HG03025 (cell line): ENCODE measurements around the gene ZNF562.
"Not testable (repeated sequence)": the region's sequence is repeated elsewhere in the genome, so short reads cannot be mapped to it uniquely, and the experiment has no call there.

Experiments used
- ATAC-seq: cut with Tn5 transposase; IDR thresholded peaks from one replicate; pipeline ENCODE4 v1.9.1; 2021; ENCODE audit warnings: mild to moderate bottlenecking, moderate library complexity; ENCODE audit not compliant: unreplicated experiment, low FRiP score

ZNF562 gene

DNA sequence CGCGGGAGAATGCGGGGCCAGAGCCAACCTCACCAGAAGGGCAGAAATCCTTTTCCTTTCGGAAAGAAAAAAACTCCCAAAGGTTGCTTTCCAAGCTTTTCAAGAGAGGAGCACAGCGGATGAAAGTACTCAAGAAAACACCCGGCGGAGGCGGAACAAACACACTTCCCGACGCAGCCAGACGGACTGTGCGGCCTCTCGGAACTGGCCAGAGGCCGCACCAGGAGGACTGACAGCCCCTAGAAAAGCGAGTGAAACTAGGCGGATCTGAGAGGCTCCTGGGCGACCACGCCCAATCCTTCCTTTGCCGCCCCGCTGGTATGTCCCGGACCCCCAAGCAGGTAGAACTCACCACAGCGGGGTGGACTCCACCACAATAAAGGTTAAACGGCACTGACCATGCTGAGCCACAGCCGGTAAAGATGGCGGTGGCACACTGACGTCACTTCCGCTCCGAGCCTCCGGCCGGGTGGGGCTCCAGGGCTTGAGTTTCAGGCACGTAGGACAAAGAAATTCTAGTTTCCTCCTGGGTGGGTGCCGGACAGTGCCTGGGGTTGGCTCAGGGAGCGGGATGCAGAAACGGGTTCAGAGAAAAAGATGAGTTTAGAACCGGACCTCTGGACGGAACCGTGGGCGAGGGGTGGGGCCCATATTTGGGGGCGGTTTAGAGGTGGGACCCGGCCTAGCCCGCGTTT, at the start of gene ZNF562:
Gene ZNF562 (minus strand): TSS at position 438 of the 695 bp plus-strand sequence. CDS start 14,356 bp downstream, outside the sequence.
- ATAC-seq, result peak; percentile 82

DNA sequence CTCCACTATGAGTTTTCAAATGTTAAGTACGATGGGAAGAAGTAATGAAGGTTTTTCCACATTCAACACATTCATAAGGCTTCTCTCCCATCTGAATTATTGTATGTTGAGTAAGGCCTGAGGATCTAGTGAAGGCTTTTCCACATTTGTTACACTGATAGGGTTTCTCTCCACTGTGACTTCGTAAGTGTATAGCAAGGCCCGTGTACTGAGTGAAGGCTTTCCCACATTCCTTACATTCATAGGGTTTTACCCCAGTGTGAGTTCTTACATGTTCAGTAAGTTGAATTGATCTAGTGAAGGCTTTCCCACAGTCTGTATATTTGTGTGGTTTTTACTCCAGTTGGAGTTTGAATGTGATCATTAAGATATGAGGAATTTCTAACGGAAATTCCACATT, 49.3 kb upstream of the ZNF562 start:
- no peak for ATAC-seq

DNA sequence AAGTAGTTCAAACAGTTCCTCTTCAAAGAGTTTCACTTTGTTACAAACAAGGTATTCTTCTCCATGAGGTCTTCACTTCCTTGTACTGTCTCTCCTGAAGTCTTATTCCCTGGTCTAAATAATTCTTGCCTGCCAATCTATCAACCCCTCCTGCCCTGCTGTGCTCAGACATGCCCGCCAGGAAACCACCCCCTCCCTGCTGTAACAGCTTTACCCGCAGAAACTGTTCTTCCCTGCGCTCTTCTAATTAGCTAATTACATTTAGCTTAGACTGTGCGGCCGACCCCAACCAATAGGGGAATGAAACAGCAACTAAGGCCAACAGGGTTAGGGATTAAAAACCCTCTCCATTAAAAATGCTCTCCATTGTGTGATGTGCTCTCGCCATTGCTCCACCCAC, 47.0 kb upstream of the ZNF562 start:
- ATAC-seq, result no peak

DNA sequence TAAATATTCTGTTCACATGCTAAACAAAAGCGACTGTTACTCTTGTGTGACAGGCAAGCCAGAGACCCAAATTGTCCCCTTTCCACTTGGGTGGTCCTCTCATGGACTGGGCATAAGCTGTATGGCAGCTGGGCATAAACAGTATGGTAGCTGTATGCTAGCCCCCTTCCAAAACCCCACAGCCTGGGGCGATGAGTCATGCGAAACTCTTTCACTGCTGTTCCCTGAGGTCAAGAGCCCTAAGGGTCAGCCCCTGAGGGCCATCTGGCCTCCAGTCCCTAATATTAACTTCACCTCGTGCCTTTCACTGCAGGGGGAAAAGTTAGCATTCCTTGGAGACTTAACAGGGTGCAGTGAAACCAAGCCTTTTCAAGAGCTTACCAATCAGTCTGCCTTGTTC, 45.6 kb upstream of the ZNF562 start:
- no peak for ATAC-seq

DNA sequence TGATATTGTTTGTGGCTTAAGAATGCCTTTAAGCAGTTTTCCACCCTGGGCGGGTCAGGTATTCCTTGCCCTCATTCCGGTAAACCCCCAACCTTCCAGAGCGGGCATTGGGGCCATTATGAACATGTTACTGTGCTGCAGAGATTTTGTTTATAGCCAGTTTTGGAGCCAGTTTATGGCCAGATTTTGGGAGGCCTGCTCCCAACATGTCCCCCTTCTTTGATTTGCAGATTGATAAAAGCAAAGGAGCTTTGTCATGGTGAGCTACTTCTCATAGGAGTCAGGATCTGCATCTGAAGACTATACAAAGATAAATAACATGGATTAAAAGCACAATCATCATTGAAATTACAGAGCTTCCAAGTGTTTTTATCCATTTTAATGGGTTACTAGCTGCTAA, 36.9 kb upstream of the ZNF562 start:
- no peak for ATAC-seq

DNA sequence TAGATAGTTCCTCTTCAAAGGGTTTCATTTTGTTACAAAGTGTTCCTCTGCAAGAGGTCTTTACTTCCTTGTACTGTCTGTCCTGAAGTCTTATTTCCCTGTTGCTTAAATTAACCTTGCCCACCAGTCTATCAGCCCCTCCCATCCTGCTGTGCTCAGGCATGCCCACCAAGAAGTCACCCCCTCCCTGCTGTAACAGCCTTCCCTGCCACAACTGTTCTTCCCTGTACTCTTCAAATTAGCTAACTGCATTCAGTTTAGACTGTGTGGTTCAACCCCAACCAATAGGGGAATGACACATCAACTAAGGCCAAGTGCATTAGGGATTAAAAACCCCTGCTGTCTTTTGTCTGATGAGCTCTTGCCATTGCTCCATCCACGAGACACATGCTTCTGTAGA, 34.4 kb upstream of the ZNF562 start:
- no peak for ATAC-seq

DNA sequence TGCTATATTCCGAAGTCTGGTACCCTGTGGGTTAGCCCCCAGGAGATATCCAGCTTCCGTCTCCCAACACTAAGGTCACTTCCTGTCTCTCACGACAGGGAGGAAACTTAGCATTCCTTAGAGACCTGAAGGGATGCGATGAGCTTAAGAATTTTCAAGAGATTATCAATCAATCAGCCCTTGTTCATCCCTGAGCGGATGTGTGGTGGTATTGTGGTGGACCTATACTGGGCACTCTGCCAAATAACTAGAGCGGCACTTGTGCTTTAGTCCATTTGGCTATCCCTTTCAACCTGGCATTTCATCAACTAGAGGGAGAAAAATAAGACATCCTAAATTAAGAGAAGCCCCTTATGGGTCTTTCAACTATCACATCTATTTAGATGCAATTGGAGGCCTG, 30.9 kb upstream of the ZNF562 start:
- no peak for ATAC-seq

DNA sequence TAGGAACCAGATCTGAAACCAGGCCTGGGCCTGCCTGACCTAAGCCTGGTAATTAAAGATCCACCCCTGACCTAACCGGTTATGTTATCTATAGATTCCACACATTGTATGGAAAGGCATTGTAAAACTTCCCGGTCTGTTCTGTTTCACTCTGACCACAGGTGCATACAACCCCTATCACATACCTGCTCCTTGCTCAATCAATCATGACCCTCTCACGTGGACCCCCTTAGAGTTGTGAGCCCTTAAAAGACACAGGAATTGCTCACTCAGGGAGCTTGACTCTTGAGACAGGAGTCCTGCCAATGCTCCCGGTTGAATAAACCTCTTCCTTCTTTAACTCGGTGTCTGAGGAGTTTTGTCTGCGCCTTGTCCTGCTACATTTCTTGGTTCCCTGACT, 27.3 kb upstream of the ZNF562 start:
- ATAC-seq, result no peak

DNA sequence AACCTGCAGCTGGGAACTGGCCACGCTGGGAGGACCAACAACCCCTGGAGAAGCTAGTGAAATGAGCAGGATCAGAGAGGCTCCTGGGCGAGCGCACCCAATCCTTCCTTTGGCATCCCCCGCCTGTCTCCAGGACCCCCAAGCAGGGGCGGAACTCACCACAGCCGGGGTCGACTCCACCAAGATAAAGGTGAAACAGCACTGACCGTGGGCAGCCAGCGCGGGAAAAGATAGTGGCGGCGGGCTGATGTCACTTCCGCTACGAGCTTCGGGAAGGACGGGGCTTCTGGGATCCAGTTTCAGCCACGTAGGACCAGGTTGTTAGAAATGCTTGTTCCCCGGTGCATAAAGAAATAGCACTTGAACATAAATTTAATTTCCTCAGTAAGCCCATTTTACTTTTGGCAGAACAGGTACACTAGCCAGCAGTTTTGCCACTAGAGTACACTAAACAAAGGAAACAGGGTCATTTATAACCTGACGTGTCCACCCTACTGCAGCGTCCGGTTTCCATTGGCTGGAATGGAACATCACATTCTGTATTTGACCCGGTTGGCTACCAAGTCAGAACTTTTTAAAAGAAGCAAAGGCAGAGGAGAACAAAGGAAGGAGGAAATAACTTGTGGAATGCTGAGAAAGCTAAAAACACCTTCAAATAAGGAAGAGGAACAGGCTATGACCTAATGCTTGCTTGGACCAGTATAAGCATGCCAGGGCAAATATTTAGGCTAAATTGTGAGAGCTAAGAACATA, 25.5 kb upstream of the ZNF562 start:
- ATAC-seq, result no peak

DNA sequence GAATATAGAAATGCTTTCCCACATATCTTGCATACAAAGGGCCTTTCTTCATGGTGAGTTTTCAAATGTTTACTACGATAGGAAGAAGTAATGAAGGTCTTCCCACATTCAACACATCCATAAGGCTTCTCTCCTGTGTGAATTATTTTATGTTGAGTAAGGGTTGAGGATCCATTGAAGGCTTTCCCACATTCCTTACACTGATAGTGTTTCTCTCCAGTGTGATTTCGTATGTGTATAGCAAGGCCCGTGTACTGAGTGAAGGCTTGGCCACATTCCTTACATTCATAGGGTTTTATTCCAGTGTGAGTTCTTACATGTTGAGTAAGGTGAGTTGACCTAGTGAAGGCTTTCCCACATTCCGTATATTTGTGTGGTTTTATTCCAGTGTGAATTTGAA, 15.4 kb upstream of the ZNF562 start:
- ATAC-seq, result not testable (repeated sequence)

DNA sequence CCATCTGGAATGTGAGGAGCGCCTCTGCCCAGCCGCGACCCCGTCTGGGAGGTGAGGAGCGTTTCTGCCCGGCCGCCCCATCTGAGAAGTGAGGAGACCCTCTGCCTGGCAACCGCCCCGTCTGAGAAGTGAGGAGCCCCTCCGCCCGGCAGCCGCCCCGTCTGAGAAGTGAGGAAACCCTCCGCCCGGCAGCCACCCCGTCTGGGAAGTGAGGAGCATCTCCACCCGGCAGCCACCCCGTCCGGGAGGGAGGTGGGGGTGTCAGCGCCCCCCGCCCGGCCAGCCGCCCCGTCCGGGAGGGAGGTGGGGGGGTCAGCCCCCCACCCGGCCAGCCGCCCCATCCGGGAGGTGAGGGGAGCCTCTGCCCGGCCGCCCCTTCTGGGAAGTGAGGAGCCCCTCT, 5.1 kb upstream of the ZNF562 start:
- ATAC-seq, result not testable (repeated sequence)

DNA sequence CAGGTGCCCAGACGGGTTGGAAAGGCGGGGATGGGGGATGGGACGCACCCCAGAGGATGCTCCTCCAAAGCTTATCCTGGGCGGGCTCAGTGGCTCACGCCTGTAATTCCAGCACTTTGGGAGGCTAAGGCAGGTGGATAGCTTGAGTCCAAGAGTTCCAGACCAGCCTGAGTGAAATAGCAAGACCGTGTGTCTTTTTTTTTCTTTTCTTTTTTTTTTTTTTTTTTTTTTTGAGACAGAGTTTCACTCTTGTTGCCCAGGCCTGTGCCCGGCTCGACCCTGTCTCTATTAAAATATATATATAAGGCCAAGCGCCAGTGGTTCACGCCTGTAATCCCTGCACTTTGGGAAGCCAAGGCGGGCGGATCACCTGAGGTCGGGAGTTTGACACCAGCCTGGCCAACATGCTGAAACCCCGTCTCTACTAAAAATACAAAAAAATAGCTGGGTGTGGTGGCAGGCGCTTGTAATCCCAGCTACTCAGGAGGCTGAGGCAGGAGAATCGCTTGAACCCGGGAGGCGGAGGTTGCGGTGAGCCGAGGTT, 530 bp upstream of the ZNF562 start:
- not testable (repeated sequence) for ATAC-seq

DNA sequence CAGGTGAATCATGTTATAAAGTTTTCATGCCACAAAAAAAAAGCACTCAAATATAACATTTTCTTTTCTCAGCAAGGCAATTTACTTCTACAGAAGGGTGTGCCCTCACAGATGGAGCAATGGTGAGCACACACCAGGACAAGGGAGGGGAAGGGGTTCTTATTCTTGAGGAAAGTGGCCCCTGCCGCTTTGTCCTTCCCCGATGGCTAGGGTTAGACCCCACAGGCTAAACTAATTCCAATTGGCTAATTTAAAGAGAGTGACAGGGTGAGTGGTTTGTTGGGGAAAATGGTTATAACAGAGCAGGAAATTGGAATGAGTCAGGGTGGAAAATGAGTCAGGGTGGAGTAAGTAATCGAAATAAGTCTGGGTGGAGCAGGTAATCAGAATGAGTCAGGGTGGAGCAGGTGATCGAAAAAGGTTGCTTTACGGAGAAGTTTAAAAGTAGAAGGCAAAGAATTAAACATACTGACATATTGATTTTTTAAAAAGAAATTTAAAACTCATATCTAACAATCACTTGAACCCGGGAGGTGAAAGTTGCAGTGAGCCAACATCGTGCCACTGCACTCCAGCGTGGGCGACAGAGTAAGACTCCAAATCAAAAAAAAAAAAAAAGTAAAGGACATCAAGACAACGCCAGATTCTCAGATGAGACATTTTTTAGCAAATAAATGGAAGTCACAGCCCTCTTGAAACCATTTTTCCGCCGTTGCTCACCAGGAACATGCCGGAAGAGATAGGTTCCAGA, 813 bp downstream of the ZNF562 start:
- peak; percentile 17 for ATAC-seq

DNA sequence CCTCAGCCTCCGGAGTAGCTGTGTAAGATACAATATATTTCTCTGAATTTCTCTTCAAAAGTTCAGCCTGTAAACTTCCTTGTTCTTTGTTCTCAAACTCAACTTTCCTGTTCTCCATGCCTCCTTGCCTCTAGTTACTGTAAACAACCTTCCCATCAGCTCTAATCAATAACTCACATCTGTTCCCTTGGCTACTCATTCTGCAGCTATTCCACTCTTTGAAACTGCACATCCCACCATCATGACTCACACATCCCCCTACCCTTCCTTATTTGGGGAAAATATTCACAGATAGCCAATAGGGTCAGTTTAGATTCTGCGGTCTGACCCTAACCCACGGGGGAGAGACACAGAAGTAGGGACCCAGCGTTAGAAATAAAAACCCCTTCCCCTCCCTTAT, 2.0 kb downstream of the ZNF562 start:
- ATAC-seq, result no peak

DNA sequence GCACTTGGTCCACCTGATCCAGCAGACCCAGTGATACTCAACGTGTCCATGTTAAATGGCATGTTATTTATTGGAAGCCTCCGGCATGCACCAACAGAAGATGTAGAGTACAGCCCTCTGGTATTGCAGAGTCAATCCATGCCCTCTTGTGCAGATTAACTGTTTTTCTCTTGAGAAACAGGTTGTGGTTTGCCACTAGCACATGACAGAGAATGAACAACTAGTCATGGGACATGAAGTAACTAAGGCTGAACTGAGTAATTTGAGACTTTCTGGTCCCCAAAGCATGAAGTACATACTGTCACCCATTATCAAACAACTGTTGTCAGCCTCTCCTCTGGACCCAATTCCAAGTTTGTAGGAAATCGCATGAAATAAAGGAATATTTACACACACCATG, 3.2 kb downstream of the ZNF562 start:
- no peak for ATAC-seq

DNA sequence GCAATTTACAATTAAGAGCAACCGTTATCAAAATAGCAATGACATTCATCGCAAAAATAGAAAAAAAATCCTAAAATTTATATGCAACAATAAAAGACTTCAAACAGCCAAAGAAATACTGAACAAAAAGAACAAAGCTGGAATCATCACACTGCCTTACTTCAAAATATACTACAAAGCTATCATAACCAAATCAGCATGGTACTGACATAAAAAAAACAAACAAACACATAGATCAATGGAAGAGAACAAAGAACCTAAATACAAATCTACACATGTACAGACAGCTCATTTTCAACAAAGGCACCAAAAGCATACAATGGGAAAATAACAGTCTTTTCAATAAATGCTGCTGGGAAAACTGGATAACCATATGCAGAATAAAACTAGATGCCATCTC, 6.4 kb downstream of the ZNF562 start:
- ATAC-seq, result no peak

DNA sequence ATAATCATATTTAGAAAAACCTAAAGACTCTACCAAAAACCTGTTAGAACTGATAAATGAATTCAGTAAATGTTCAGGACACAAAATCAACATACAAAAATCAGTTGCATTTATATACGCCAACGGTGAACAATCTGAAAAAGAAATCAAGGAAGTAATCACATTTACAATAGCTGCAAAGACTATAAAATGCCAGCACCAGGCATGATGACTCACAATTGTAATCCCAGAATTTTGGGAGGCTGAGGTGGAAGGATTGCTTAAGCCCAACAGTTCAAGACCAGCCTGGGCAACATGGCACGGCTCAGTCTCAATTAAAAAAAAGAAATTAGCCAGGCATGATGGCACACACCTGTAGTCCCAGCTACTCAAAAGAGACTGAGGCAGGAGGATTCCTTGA, 7.0 kb downstream of the ZNF562 start:
- no peak for ATAC-seq

DNA sequence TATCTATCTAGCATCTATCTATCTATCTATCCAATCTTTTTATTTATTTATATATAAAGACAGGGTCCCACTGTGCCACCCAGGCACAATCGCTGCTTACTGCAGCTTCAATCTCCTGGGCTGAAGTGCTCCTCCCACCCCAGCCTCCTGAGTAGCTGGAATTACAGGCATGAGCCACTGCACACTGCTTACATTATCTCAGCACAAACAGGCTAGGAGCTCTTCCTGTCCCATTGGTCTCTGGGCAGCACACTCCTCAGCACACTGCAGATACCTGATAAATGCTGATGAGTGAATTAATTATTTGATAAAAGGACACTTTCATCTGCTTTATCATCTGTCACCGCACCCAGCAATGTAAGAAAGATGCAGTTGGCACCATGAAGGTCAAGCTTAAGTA, 16.1 kb downstream of the ZNF562 start:
- ATAC-seq, result no peak

DNA sequence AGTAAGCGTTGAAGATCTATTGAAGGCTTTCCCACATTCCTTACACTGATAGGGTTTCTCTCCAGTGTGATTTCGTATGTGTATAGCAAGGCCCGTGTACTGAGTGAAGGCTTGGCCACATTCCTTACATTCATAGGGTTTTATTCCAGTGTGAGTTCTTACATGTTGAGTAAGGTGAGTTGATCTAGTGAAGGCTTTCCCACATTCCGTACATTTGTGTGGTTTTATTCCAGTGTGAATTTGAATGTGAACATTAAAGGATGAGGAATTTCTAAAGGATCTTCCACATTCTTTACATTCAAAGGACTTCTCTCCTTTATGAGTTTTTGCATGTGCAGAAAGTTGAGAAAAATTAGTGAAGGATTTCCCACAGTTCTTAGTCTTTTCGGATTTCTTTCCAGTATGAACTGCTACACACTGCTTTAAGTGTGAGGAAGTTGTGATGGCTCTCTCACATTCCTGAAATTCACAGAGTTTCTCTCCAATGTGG, 21.8 kb downstream of the ZNF562 start:
- ATAC-seq, result not testable (repeated sequence)

DNA sequence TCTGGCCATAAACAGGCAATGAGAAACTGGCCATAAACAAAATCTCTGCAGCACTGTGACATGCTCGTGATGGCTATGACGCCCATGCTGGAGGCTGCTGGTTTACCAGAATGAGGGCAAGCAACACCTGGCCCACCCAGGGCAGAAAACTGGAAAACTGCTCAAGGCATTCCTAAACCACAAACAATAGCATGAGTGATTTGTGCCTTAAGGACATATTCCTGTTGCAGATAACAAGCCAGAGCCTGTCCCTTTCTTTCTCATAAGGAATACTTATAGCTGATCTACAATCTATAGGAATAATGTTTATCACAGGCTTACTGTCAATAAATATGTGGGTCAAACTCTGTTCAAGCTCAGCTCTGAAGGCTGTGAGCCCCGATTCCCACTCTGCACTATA, 23.4 kb downstream of the ZNF562 start:
- ATAC-seq, result not testable (repeated sequence)

DNA sequence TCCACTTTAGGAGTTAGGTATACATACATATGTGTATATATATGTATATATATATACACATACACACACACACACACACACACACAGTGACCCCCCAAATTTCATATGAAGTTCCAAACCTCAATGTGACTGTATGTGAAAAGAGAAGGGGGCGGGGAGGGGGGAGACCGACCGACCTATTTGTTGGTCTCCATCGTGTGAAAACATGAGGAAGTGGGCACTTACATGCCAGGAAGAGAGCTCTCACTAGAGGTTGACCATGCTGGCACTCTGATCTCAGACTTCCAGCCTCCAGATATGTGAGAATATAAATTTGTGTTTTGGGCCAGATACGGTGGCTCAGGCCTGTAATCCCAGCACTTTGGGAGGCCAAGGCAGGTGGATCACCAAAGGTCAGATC, 24.6 kb downstream of the ZNF562 start:
- no peak for ATAC-seq
